Keratinocyte (primary cell): Measurements from ENCODE around the gene ZBTB3.

Experiments
- EZH2 ChIP-seq: IDR thresholded peaks from one replicate; pipeline ENCODE4 v1.6.1; 2012; ENCODE audit warnings: inconsistent platforms, mild to moderate bottlenecking, low read length, moderate library complexity
- TF ChIP-seq, protein P1 (sequence below), 3 experiments: IDR thresholded peaks in 1 of 3; conservative IDR thresholded peaks in 1 of 3; optimal IDR thresholded peaks in 1 of 3; 2 replicates in 2 of 3; 3 replicates in 1 of 3; pipeline versions ENCODE3 to v1.5.1; 2011; ENCODE audit warnings: low read length in 3 of 3, mild to moderate bottlenecking in 3 of 3, moderate library complexity in 2 of 3, control low read depth in 1 of 3, inconsistent platforms in 1 of 3; ENCODE audit not compliant: insufficient read depth in 2 of 3; ENCODE audit errors: extremely low read depth in 1 of 3

- TF ChIP-seq, protein P1, sequence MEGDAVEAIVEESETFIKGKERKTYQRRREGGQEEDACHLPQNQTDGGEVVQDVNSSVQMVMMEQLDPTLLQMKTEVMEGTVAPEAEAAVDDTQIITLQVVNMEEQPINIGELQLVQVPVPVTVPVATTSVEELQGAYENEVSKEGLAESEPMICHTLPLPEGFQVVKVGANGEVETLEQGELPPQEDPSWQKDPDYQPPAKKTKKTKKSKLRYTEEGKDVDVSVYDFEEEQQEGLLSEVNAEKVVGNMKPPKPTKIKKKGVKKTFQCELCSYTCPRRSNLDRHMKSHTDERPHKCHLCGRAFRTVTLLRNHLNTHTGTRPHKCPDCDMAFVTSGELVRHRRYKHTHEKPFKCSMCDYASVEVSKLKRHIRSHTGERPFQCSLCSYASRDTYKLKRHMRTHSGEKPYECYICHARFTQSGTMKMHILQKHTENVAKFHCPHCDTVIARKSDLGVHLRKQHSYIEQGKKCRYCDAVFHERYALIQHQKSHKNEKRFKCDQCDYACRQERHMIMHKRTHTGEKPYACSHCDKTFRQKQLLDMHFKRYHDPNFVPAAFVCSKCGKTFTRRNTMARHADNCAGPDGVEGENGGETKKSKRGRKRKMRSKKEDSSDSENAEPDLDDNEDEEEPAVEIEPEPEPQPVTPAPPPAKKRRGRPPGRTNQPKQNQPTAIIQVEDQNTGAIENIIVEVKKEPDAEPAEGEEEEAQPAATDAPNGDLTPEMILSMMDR (optimal IDR thresholded peaks at IDR 0.05 in 1 of 3, IDR thresholded peaks at IDR 0.05 in 1 of 3, conservative IDR thresholded peaks at IDR 0.05 in 1 of 3; ENCODE audit: extremely low read depth in 1 of 3, insufficient read depth in 2 of 3, low read length in 3 of 3): no peak
- TF ChIP-seq EZH2: no peak
Observed at GRCh38 chr11:62708793-62709192, 45.2 kb downstream of the ZBTB3 start.
